GM12891 (cell line): Measurements from ENCODE around the gene SLIT1.

Experiments used
- POLR2A ChIP-seq: IDR thresholded peaks from 2 replicates; pipeline ENCODE4 v1.6.1; 2011; ENCODE audit warnings: low read depth, low read length, control low read depth
- POLR2AphosphoS5 ChIP-seq: IDR thresholded peaks from 2 replicates; pipeline ENCODE4 v1.6.1; 2011; ENCODE audit warnings: low read depth, low read length, control low read depth
- SPI1 ChIP-seq: IDR thresholded peaks from 2 replicates; pipeline ENCODE4 v1.6.1; 2011; ENCODE audit warnings: low read depth, low read length, control low read depth
- TAF1 ChIP-seq: IDR thresholded peaks from 2 replicates; pipeline ENCODE4 v1.6.1; 2011; ENCODE audit warnings: low read depth, low read length, control low read depth

DNA sequence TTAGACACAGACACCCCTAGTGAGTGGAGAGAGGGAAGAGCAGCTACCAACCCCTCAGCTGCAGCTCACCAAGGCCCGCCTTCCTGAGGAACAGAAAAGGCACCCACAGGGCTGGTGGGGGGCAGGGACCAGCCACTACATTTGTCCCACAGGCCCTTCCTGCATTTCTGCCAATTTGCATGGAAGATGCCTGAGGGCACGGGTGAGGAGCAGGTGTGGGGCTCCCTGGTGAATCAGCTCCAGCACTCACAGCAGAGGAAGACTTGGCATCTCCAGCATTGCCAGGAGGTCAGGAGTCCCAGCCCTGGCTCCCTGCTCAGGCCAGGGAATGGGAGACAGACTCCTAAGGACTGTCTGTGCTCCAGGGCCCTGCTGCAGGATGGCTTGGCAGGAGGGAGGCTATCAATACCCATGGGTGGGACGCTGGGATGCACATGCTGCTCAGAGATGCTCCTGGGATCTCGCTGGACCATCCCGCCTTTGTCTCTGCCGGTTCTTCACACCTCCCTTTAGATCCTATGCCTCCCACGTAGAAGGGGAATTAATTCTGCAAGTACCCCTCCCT, 109.7 kb downstream of the SLIT1 start:
- TF ChIP-seq SPI1 (no peak), POLR2A (no peak), TAF1 (no peak), POLR2AphosphoS5 (no peak)
